ACC112 (cell line): ENCODE data around the gene SPINDOC.
"Not testable (repeated sequence)": the region's sequence is repeated elsewhere in the genome, so short reads cannot be mapped to it uniquely, and the experiment has no call there.

Source experiments
- H2AFZ ChIP-seq: fragments of 200-600 bp; sonication (generic); one replicate; pipeline ENCODE4 v1.6.0; 2017; ENCODE audit warnings: antibody characterized with exemption, low read length; ENCODE audit not compliant: unreplicated experiment
- H3K27ac ChIP-seq: fragments of 200-600 bp; sonication (generic); 2 replicates; pipeline ENCODE4 v1.5.1; 2014; ENCODE audit warnings: low read depth, mild to moderate bottlenecking, antibody characterized with exemption, low read length, moderate library complexity
- H3K27me3 ChIP-seq: fragments of 200-600 bp; sonication (generic); 2 replicates; pipeline ENCODE4 v1.6.1; 2014; ENCODE audit warnings: mild to moderate bottlenecking, antibody characterized with exemption, low read length, moderate library complexity, mixed read lengths; ENCODE audit not compliant: insufficient read depth
- H3K36me3 ChIP-seq: fragments of 200-600 bp; sonication (generic); 2 replicates; pipeline ENCODE4 v1.6.1; 2016; ENCODE audit warnings: mild to moderate bottlenecking, antibody characterized with exemption, low read length, moderate library complexity, mixed read lengths; ENCODE audit not compliant: insufficient read depth
- H3K4me1 ChIP-seq: fragments of 200-600 bp; sonication (generic); one replicate; pipeline ENCODE4 v1.6.1; 2016; ENCODE audit warnings: low read length, mixed read lengths; ENCODE audit not compliant: insufficient read depth, unreplicated experiment, control insufficient read depth
- H3K4me3 ChIP-seq: fragments of 200-600 bp; sonication (generic); 2 replicates; pipeline ENCODE4 v1.5.1; 2014; ENCODE audit warnings: mild to moderate bottlenecking, low read depth, low read length
- H3K79me2 ChIP-seq: fragments of 200-600 bp; sonication (generic); one replicate; pipeline ENCODE4 v1.6.0; 2016; ENCODE audit warnings: low read length; ENCODE audit not compliant: control insufficient read depth, unreplicated experiment, insufficient read depth

The SPINDOC gene

GRCh38 chr11:63855975-63856374 lies 42.7 kb downstream of the SPINDOC start:
- no peak overlapping the region for H2AFZ ChIP-seq
- no peak overlapping the region for H3K4me3 ChIP-seq
- H3K4me1 ChIP-seq, result peaks cover 13% of the 10 kb centered on the region
- H3K27me3 ChIP-seq, result no peaks in the 10 kb centered on the region
- peaks cover 6% of the 10 kb centered on the region; the same call in 1 of the 2 replicates for H3K36me3 ChIP-seq
- peaks cover 37% of the 10 kb centered on the region for H3K79me2 ChIP-seq
- H3K27ac ChIP-seq, result no peak overlapping the region

- no peak overlapping the region for H3K4me3 ChIP-seq
- H3K27ac ChIP-seq, result peak overlapping the region; percentile 89
- no peak overlapping the region for H2AFZ ChIP-seq
These were observed 45.6 kb downstream of the SPINDOC start for GRCh38 chr11:63858628-63859550.

GRCh38 chr11:63862923-63863322 lies 49.7 kb downstream of the SPINDOC start:
- Histone ChIP-seq H3K4me3 (no peak overlapping the region), H3K36me3 (no peaks in the 10 kb centered on the region), H3K4me1 (peaks cover 20% of the 10 kb centered on the region), H2AFZ (no peak overlapping the region), H3K27me3 (no peaks in the 10 kb centered on the region), H3K27ac (peak overlapping the region; percentile 36; the same call in 1 of the 2 replicates), H3K79me2 (peaks cover 43% of the 10 kb centered on the region)

More at GRCh38 chr11:63858628-63859550, 45.6 kb downstream of the SPINDOC start:
- Histone ChIP-seq H3K27me3 (no peaks in the 10 kb centered on the region), H3K4me1 (peaks cover 13% of the 10 kb centered on the region), H3K36me3 (peaks cover 3% of the 10 kb centered on the region; the same call in 1 of the 2 replicates), H3K79me2 (peaks cover 30% of the 10 kb centered on the region)

DNA sequence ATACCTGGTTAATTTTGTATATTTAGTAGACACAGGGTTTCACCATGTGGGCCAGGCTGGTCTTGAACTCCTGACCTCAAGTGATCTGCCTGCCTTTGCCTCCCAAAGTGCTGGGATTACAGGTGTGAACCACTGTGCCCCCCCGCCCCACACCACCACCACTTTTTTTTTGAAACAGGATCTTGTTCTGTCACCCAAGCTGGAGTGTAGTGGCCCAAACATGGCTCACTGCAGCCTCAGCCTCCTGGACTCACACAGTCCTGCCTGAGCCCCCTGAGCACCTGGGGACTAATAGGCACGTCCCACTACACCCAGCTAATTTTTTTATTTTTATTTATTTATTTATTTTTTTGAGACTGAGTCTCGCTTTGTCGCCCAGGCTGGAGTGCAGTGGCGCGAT lies 50.4 kb downstream of the SPINDOC start:
- not testable (repeated sequence) for H3K27ac ChIP-seq, H2AFZ ChIP-seq, H3K4me3 ChIP-seq, H3K36me3 ChIP-seq, H3K27me3 ChIP-seq
- H3K4me1 ChIP-seq, result peaks cover 14% of the 10 kb centered on the region
- peaks cover 48% of the 10 kb centered on the region for H3K79me2 ChIP-seq

GRCh38 chr11:63866211-63866610 lies 53.0 kb downstream of the SPINDOC start:
- Histone ChIP-seq H3K4me1 (peaks cover 28% of the 10 kb centered on the region), H3K79me2 (peaks cover 59% of the 10 kb centered on the region), H3K36me3 (no peaks in the 10 kb centered on the region), H3K27ac (no peak overlapping the region), H3K4me3 (no peak overlapping the region), H2AFZ (no peak overlapping the region), H3K27me3 (no peaks in the 10 kb centered on the region)

GRCh38 chr11:63867511-63867910 lies 54.3 kb downstream of the SPINDOC start:
- Histone ChIP-seq H3K27ac (no peak overlapping the region), H3K4me3 (no peak overlapping the region), H3K36me3 (no peaks in the 10 kb centered on the region), H2AFZ (no peak overlapping the region), H3K79me2 (peaks cover 58% of the 10 kb centered on the region), H3K4me1 (peaks cover 35% of the 10 kb centered on the region), H3K27me3 (no peaks in the 10 kb centered on the region)

DNA sequence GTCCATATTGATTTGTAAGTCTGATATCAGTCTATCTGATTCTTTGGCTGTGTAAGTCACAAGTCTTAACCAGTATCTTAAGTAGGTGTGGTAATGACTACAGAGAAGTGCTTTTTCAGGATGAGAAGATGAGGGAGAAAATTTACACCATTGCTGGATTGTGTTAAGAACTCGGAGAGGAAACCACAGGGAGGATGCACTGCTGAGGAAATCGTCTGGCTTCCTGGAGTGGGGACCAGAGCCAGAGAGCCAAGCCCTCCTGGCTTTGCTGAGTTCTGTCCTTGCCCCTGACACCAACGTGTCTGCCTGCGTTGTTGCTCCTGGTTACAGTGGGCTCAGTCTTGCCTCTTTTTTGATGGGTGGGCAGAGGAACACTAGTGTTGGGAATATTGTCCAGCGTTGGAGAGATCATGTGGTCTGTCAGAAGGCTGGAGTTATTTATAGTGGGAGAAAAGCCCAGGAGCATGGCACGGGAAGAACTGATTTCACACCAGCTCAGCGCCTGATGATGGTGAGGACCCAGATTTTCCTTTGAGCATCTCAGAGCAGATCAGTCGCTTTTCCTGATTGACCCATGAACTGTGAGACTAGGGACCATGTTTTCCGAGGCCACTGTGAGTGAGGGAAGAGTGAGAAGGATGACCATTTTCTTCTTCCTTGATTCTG lies 55.3 kb downstream of the SPINDOC start:
- Histone ChIP-seq H2AFZ (no peak overlapping the region), H3K4me1 (peaks cover 43% of the 10 kb centered on the region), H3K4me3 (no peak overlapping the region), H3K79me2 (peaks cover 64% of the 10 kb centered on the region), H3K27ac (no peak overlapping the region), H3K27me3 (no peaks in the 10 kb centered on the region), H3K36me3 (no peaks in the 10 kb centered on the region)

- H2AFZ ChIP-seq, result no peak overlapping the region
- peaks cover 70% of the 10 kb centered on the region for H3K79me2 ChIP-seq
- H3K4me1 ChIP-seq, result peaks cover 43% of the 10 kb centered on the region
- H3K27me3 ChIP-seq, result no peaks in the 10 kb centered on the region
- H3K27ac ChIP-seq, result no peak overlapping the region
- no peaks in the 10 kb centered on the region for H3K36me3 ChIP-seq
- no peak overlapping the region for H3K4me3 ChIP-seq
These were observed 55.9 kb downstream of the SPINDOC start for GRCh38 chr11:63869171-63869591.

DNA sequence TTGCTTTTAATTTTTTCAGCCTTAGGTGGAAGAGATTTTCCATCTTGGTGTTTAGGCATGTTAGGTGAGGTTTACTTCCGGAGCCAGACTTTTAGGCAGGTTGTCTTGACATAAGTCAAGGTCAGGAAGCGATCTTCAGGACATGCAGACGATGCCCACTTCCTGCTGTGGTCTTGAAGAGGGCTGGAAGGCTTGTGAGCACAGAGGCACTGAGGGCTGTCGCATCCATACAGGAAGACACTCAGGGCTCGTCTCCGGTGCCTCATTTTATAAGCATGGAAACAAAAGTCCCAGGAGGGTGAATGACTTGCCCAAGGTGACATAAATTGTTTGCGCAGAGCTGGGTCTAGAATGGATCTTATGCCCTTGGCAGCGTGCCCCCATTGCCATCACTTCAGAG lies 56.4 kb downstream of the SPINDOC start:
- H3K27me3 ChIP-seq, result no peaks in the 10 kb centered on the region
- H3K79me2 ChIP-seq, result peaks cover 73% of the 10 kb centered on the region
- H3K36me3 ChIP-seq, result no peaks in the 10 kb centered on the region
- H3K4me1 ChIP-seq, result peaks cover 43% of the 10 kb centered on the region
- no peak overlapping the region for H3K4me3 ChIP-seq
- H2AFZ ChIP-seq, result no peak overlapping the region
- peak overlapping the region; percentile 54; the same call in 1 of the 2 replicates for H3K27ac ChIP-seq

GRCh38 chr11:63870351-63871140 lies 57.3 kb downstream of the SPINDOC start:
- Histone ChIP-seq H3K4me1 (peaks cover 42% of the 10 kb centered on the region), H3K27ac (peak overlapping the region; percentile 54), H3K36me3 (no peaks in the 10 kb centered on the region), H3K79me2 (peaks cover 76% of the 10 kb centered on the region), H2AFZ (no peak overlapping the region), H3K27me3 (no peaks in the 10 kb centered on the region), H3K4me3 (no peak overlapping the region)
